GM18502 (cell line): Measurements from ENCODE around the gene ANP32E.
"Not testable (repeated sequence)": the region's sequence is repeated elsewhere in the genome, so short reads cannot be mapped to it uniquely, and the experiment has no call there.

Source experiments
- ATAC-seq: cut with Tn5 transposase; IDR thresholded peaks from one replicate; pipeline ENCODE4 v1.9.1; 2021; ENCODE audit warnings: mild to moderate bottlenecking; ENCODE audit not compliant: unreplicated experiment, poor library complexity

Gene ANP32E

GRCh38 chr1:150257624-150258585, 22.0 kb upstream of the ANP32E start, which contains the start of gene CA14:
Gene CA14, plus strand, starts transcription at chr1:150257774. Its CDS starts 355 bp downstream, at chr1:150258129.
- no peak for ATAC-seq

GRCh38 chr1:150256554-150257341, 20.8 kb upstream of the ANP32E start:
- no peak for ATAC-seq

- no peak for ATAC-seq
These were observed 20.3 kb upstream of the ANP32E start for GRCh38 chr1:150256198-150256553.

- ATAC-seq = no peak
These were observed 14.0 kb upstream of the ANP32E start for GRCh38 chr1:150249936-150250335.

GRCh38 chr1:150243003-150243402, 7.1 kb upstream of the ANP32E start:
- ATAC-seq = no peak

- no peak for ATAC-seq
These were observed 1.8 kb upstream of the ANP32E start for GRCh38 chr1:150237746-150238145.

- not testable (repeated sequence) for ATAC-seq
These were observed 1.3 kb upstream of the ANP32E start for GRCh38 chr1:150237176-150237575.

GRCh38 chr1:150236614-150237100, 745 bp upstream of the ANP32E start:
- ATAC-seq = no peak

GRCh38 chr1:150235294-150235851, 539 bp downstream of the ANP32E start:
- ATAC-seq = no peak

GRCh38 chr1:150234566-150235293, 1.2 kb downstream of the ANP32E start:
- ATAC-seq = peak; percentile 55

- no peak for ATAC-seq
These were observed 1.7 kb downstream of the ANP32E start for GRCh38 chr1:150234309-150234565.

- ATAC-seq = no peak
These were observed 2.3 kb downstream of the ANP32E start for GRCh38 chr1:150233359-150234308.

GRCh38 chr1:150232921-150233320, 3.0 kb downstream of the ANP32E start:
- ATAC-seq = not testable (repeated sequence)

- not testable (repeated sequence) for ATAC-seq
These were observed 7.7 kb downstream of the ANP32E start for GRCh38 chr1:150228246-150228645.

- ATAC-seq = no peak
These were observed 8.7 kb downstream of the ANP32E start for GRCh38 chr1:150227228-150227627.

GRCh38 chr1:150226486-150226885, 9.4 kb downstream of the ANP32E start:
- ATAC-seq = no peak

GRCh38 chr1:150225546-150225945, 10.4 kb downstream of the ANP32E start:
- no peak for ATAC-seq

- no peak for ATAC-seq
These were observed 10.9 kb downstream of the ANP32E start for GRCh38 chr1:150224983-150225382.

GRCh38 chr1:150221552-150221951, 14.4 kb downstream of the ANP32E start:
- ATAC-seq = no peak
